Mesothelial cell of epicardium (in vitro differentiated cells): ENCODE results near the gene NKTR. TPM values are rescaled to one million over a fixed set of nuclear protein-coding genes. Genes with fewer than 3 reads are reported as not detected.

Experiments
- DNase-seq, 2 experiments: peaks; one replicate each; pipeline ENCODE4 v3.0.0; 2021; ENCODE audit warnings: low spot score in 2 of 2; ENCODE audit not compliant: unreplicated experiment in 2 of 2
- H3K27ac Mint-ChIP-seq: 2 replicates; pipeline ENCODE4 v1.8.0; 2021; ENCODE audit warnings: mixed read lengths
- H3K27me3 Mint-ChIP-seq: 2 replicates; pipeline ENCODE4 v1.8.0; 2021; ENCODE audit warnings: low read depth, mixed read lengths
- H3K36me3 Mint-ChIP-seq: 2 replicates; pipeline ENCODE4 v1.8.0; 2021; ENCODE audit warnings: mixed read lengths
- H3K4me1 Mint-ChIP-seq: 2 replicates; pipeline ENCODE4 v1.8.0; 2021; ENCODE audit warnings: mixed read lengths
- H3K4me3 Mint-ChIP-seq: 2 replicates; pipeline ENCODE4 v1.8.0; 2021; ENCODE audit warnings: mild to moderate bottlenecking, moderate library complexity, mixed read lengths
- H3K9me3 Mint-ChIP-seq: 2 replicates; pipeline ENCODE4 v1.8.0; 2021; ENCODE audit warnings: mixed read lengths
- total RNA-seq: library from RNA; stranded (reverse); gene quantifications from 3 replicates; pipeline ENCODE4 v1.2.1, GENCODE V29; 2021
- TF ChIP-seq, protein P1 (sequence below): fragments of 200-600 bp; sonication (generic); IDR thresholded peaks from one replicate; pipeline ENCODE4 v1.5.0; 2021; ENCODE audit warnings: antibody characterized with exemption; ENCODE audit not compliant: unreplicated experiment

NKTR gene
- total RNA-seq, 1 donor from 2014 or later, result 201 TPM

DNA sequence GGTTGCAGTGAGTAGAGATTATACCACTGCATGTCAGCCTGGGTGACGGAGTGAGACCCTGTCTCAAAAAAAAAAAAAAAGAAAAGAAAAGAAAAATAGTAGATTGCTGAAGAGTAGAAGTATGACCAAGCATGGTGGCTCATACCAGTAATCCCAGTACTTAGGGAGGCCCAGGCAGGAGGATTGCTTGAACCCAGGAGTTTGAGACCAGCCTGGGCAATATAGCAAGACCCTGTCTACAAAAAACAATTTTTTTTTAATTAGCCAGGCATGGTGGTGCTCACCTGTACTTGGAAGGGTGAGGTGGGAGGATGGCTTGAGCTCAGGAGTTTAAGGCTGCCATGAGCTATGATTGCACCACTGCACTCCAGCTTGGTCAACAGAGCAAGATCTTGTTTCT, 2.5 kb downstream of the NKTR start:
- Mint-ChIP-seq H3K36me3 (peaks cover 19% of the 10 kb centered on the region), H3K4me1 (peaks cover 25% of the 10 kb centered on the region), H3K4me3 (no peak overlapping the region), H3K9me3 (peaks cover 5% of the 10 kb centered on the region), H3K27ac (no peak overlapping the region), H3K27me3 (no peaks in the 10 kb centered on the region)
- DNase-seq, result no peak
- TF ChIP-seq, protein P1, sequence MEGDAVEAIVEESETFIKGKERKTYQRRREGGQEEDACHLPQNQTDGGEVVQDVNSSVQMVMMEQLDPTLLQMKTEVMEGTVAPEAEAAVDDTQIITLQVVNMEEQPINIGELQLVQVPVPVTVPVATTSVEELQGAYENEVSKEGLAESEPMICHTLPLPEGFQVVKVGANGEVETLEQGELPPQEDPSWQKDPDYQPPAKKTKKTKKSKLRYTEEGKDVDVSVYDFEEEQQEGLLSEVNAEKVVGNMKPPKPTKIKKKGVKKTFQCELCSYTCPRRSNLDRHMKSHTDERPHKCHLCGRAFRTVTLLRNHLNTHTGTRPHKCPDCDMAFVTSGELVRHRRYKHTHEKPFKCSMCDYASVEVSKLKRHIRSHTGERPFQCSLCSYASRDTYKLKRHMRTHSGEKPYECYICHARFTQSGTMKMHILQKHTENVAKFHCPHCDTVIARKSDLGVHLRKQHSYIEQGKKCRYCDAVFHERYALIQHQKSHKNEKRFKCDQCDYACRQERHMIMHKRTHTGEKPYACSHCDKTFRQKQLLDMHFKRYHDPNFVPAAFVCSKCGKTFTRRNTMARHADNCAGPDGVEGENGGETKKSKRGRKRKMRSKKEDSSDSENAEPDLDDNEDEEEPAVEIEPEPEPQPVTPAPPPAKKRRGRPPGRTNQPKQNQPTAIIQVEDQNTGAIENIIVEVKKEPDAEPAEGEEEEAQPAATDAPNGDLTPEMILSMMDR, result no peak

DNA sequence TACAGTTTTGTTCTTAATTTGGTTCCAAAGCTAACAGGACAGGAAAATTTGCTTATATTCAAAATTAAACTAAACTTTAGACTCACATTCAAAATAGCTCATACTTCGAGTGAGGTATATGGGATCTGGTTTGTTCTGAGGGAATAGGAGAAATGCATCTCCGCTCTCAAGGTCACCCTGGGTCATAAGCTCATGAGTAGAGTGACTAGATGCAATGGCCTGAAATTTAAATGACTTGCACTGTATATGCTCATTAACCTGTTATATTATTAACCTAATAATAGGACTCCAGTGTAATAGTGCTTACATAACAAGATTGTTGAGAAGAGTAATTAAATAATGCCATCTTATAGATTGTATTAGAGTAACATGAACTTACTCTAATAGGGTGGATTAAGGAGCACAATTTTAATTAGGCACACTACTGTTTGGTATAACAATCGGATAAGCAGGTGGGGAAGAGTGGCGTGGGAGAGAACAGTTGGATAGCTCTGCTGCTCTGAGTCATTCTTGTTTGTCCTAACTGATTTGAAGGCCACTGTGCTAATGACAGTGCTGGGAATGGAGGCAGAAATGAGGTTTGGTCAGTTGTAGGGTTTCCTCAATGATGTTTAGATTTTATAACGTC, 5.2 kb downstream of the NKTR start:
- Mint-ChIP-seq H3K36me3 (peaks cover 27% of the 10 kb centered on the region), H3K9me3 (peaks cover 5% of the 10 kb centered on the region), H3K27me3 (no peaks in the 10 kb centered on the region), H3K27ac (peak overlapping the region; percentile 11), H3K4me3 (no peak overlapping the region), H3K4me1 (peaks cover 27% of the 10 kb centered on the region)
- TF ChIP-seq, protein P1, result no peak
- no peak for DNase-seq

DNA sequence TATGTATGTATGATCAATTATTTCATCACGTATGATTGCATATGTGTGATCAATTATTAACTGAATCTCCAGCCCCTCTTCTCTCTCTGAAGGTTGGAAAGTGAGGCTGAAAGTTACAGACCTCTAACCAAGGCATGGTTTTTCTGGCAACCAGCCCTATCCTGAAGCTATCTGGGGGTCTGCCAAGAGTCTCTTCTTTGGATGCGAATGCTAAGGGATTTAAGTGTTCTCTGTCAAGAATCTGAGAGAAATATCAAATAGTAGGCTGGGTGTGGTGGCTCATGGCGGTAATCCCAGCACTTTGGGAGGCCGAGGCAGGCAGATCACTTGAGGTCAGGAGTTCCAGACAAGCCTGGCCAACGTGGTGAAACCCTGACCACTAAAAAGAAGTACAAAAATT, 8.1 kb downstream of the NKTR start:
- H3K4me3 Mint-ChIP-seq, result no peak overlapping the region
- H3K27ac Mint-ChIP-seq, result peak overlapping the region; percentile 47
- TF ChIP-seq, protein P1, result no peak
- peaks cover 16% of the 10 kb centered on the region for H3K4me1 Mint-ChIP-seq
- no peaks in the 10 kb centered on the region for H3K27me3 Mint-ChIP-seq
- no peak for DNase-seq
- peaks cover 26% of the 10 kb centered on the region for H3K36me3 Mint-ChIP-seq
- peaks cover 5% of the 10 kb centered on the region for H3K9me3 Mint-ChIP-seq

DNA sequence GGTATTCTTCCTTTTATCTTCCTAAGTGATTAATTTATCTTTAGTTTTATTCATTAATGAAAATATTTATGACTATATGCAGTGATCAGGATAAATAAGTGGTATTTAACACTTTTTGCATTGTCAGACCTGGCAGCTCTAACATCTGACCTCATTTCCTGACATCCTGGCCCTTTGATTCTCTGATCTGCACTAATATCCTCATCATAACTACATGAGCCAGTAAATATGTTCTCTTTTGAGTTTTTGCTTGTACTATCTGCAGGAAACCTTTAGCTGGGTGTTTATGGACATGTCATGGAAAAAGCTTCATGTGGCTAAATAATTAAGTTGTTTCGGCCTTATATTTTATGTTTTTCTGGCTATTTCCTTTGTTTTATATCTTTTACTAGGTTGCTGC, 10.5 kb downstream of the NKTR start:
- H3K4me1 Mint-ChIP-seq, result peaks cover 8% of the 10 kb centered on the region
- no peak for DNase-seq
- no peak overlapping the region for H3K4me3 Mint-ChIP-seq
- no peaks in the 10 kb centered on the region for H3K27me3 Mint-ChIP-seq
- no peaks in the 10 kb centered on the region for H3K9me3 Mint-ChIP-seq
- H3K27ac Mint-ChIP-seq, result no peak overlapping the region
- peaks cover 18% of the 10 kb centered on the region for H3K36me3 Mint-ChIP-seq
- TF ChIP-seq, protein P1, result no peak

DNA sequence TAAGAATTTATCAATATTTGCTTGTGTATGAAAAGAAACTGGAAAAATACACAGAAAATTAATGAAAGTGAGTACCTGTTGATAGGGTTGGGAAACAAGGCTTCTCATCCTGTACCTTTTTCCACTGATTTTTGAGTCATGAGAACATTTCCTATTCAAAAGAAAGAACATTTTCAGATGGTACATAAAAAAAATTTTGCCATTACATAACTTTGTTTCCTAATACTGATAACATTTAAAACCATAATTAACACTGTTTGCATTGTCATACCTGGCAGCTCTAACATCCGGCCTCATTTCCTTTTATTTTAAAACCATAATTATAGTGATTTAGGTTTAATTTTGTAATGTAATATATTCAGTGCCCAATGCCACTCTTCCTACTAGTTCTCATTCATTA, 11.7 kb downstream of the NKTR start:
- no peak overlapping the region for H3K27ac Mint-ChIP-seq

More for the DNA sequence above, 11.7 kb downstream of the NKTR start:
- Mint-ChIP-seq H3K4me3 (no peak overlapping the region), H3K9me3 (no peaks in the 10 kb centered on the region), H3K27me3 (no peaks in the 10 kb centered on the region), H3K4me1 (peaks cover 8% of the 10 kb centered on the region), H3K36me3 (peaks cover 17% of the 10 kb centered on the region)
- no peak for DNase-seq
- TF ChIP-seq, protein P1, result no peak
